Muscle of leg (tissue), 11 donors: ENCODE results near the gene NOTCH2. TPM values are rescaled to one million over a fixed set of nuclear protein-coding genes. Genes with fewer than 3 reads are reported as not detected.
A peak's percentile ranks its signal among the peaks of the same experiment; 100 is the strongest.
"Not testable (repeated sequence)": the region's sequence is repeated elsewhere in the genome, so short reads cannot be mapped to it uniquely, and the experiment has no call there.

Experiments
- DNase-seq: peaks from one replicate; pipeline ENCODE4 v3.0.0; 2013
- H3K27ac ChIP-seq: one replicate; pipeline ENCODE4 v1.5.1; 2013; ENCODE audit warnings: mild to moderate bottlenecking, low read length, control low read depth
- H3K27me3 ChIP-seq: one replicate; pipeline ENCODE4 v1.6.1; 2013; ENCODE audit warnings: low read length; ENCODE audit not compliant: control insufficient read depth, insufficient read depth
- H3K36me3 ChIP-seq: one replicate; pipeline ENCODE4 v1.6.1; 2013; ENCODE audit warnings: low read length; ENCODE audit not compliant: control insufficient read depth, insufficient read depth
- H3K4me1 ChIP-seq: one replicate; pipeline ENCODE4 v1.6.1; 2013; ENCODE audit warnings: low read length; ENCODE audit not compliant: control insufficient read depth, insufficient read depth
- H3K4me3 ChIP-seq: one replicate; pipeline ENCODE4 v1.5.1; 2013; ENCODE audit warnings: low read length, control low read depth
- H3K9me3 ChIP-seq: replicated peaks from 2 replicates; pipeline ENCODE4 v1.6.1; 2013; ENCODE audit warnings: low read depth, low read length; ENCODE audit not compliant: control insufficient read depth
- WGBS: methylation state at CpG from one replicate; pipeline ENCODE4 v1.1.5; 2013; ENCODE audit warnings: missing lambda C conversion rate; ENCODE audit not compliant: insufficient coverage; 5-methylcytosine and 5-hydroxymethylcytosine counted together
- polyA plus RNA-seq, 8 donors: library from polyadenylated mRNA; unstranded; fragments of 120-200 nt; gene quantifications; one replicate each; pipeline versions ENCODE4 v1.2.1 to v1.2.3, GENCODE V29; 2013; ENCODE audit warnings: inconsistent platforms in 1 of 8, low replicate concordance in 1 of 8; ENCODE audit not compliant: insufficient read length in 8 of 8, insufficient read depth in 1 of 8
- total RNA-seq: library from RNA; stranded (reverse); fragments of 120-200 nt; gene quantifications from one replicate; pipeline ENCODE4 v1.2.4, GENCODE V29; 2013

Gene NOTCH2
- total and polyA plus RNA-seq, 9 donors: 34.9 to 79.5 (median 59.4) TPM

GRCh38 chr1:120069920-120070214, 405 bp upstream of the NOTCH2 start:
- H3K27ac ChIP-seq, H3K36me3 ChIP-seq, H3K4me1 ChIP-seq, H3K9me3 ChIP-seq, H3K4me3 ChIP-seq, H3K27me3 ChIP-seq, DNase-seq: not testable (repeated sequence)
- no CpG with 5 or more reads among the region's 8 CpGs for WGBS

GRCh38 chr1:120068683-120069066, 787 bp downstream of the NOTCH2 start:
- not testable (repeated sequence) for H3K9me3 ChIP-seq, H3K27ac ChIP-seq, H3K36me3 ChIP-seq, H3K27me3 ChIP-seq, H3K4me1 ChIP-seq, DNase-seq
- H3K4me3 ChIP-seq: peak overlapping the region; percentile 41
- no CpG with 5 or more reads among the region's 28 CpGs for WGBS

GRCh38 chr1:120048208-120048607, 21.3 kb downstream of the NOTCH2 start:
- not testable (repeated sequence) for H3K36me3 ChIP-seq, DNase-seq, H3K27ac ChIP-seq, H3K4me3 ChIP-seq, H3K9me3 ChIP-seq, H3K27me3 ChIP-seq, H3K4me1 ChIP-seq
- WGBS: no CpG with 5 or more reads among the region's 2 CpGs

GRCh38 chr1:120041771-120042170, 27.7 kb downstream of the NOTCH2 start:
- no CpG with 5 or more reads among the region's 4 CpGs for WGBS

GRCh38 chr1:120032253-120032652, 37.2 kb downstream of the NOTCH2 start:
- H3K4me3 ChIP-seq, H3K27ac ChIP-seq, H3K9me3 ChIP-seq, H3K27me3 ChIP-seq, DNase-seq, H3K36me3 ChIP-seq, H3K4me1 ChIP-seq: not testable (repeated sequence)
- WGBS: no CpG with 5 or more reads among the region's 3 CpGs

More at GRCh38 chr1:120041771-120042170, 27.7 kb downstream of the NOTCH2 start:
- not testable (repeated sequence) for H3K27me3 ChIP-seq, H3K27ac ChIP-seq, DNase-seq, H3K4me3 ChIP-seq, H3K36me3 ChIP-seq, H3K9me3 ChIP-seq, H3K4me1 ChIP-seq

GRCh38 chr1:120023791-120024190, 45.7 kb downstream of the NOTCH2 start:
- no CpG with 5 or more reads among the region's 1 CpG for WGBS
- not testable (repeated sequence) for H3K27ac ChIP-seq, DNase-seq, H3K36me3 ChIP-seq, H3K27me3 ChIP-seq, H3K4me3 ChIP-seq, H3K9me3 ChIP-seq, H3K4me1 ChIP-seq

GRCh38 chr1:120014978-120015377, 54.5 kb downstream of the NOTCH2 start:
- not testable (repeated sequence) for H3K27me3 ChIP-seq, H3K27ac ChIP-seq, H3K4me3 ChIP-seq, DNase-seq, H3K9me3 ChIP-seq, H3K36me3 ChIP-seq, H3K4me1 ChIP-seq
- no CpG with 5 or more reads among the region's 7 CpGs for WGBS

GRCh38 chr1:120008320-120008719, 61.1 kb downstream of the NOTCH2 start:
- H3K36me3 ChIP-seq, DNase-seq, H3K27ac ChIP-seq, H3K4me1 ChIP-seq, H3K27me3 ChIP-seq, H3K9me3 ChIP-seq, H3K4me3 ChIP-seq: not testable (repeated sequence)
- WGBS: no CpG with 5 or more reads among the region's 1 CpG

- not testable (repeated sequence) for H3K27me3 ChIP-seq, H3K36me3 ChIP-seq, H3K4me1 ChIP-seq, H3K9me3 ChIP-seq, H3K27ac ChIP-seq, DNase-seq, H3K4me3 ChIP-seq
- no CpG with 5 or more reads among the region's 1 CpG for WGBS
Observed at GRCh38 chr1:120007850-120008249, 61.6 kb downstream of the NOTCH2 start.

- WGBS: no CpG with 5 or more reads among the region's 9 CpGs
- not testable (repeated sequence) for DNase-seq, H3K9me3 ChIP-seq
Observed at GRCh38 chr1:120001035-120001434, 68.4 kb downstream of the NOTCH2 start.

GRCh38 chr1:119996731-119997312, 72.6 kb downstream of the NOTCH2 start:
- H3K4me1 ChIP-seq, H3K36me3 ChIP-seq, H3K4me3 ChIP-seq, H3K27me3 ChIP-seq, H3K9me3 ChIP-seq, DNase-seq: not testable (repeated sequence)
- WGBS: 20% methylated on average over 1 of the region's 1 CpG
- peak overlapping the region; percentile 29 for H3K27ac ChIP-seq

More at GRCh38 chr1:120001035-120001434, 68.4 kb downstream of the NOTCH2 start:
- not testable (repeated sequence) for H3K36me3 ChIP-seq, H3K27ac ChIP-seq, H3K27me3 ChIP-seq, H3K4me1 ChIP-seq, H3K4me3 ChIP-seq
